Fibroblast of pulmonary artery (primary cell): ENCODE data around the gene SCMH1.

Source experiments
- DNase-seq: peaks from one replicate; pipeline ENCODE4 v3.0.0-alpha.2; 2010; ENCODE audit warnings: low read depth
- H3K4me3 ChIP-seq: replicated peaks from 2 replicates; pipeline ENCODE4 v1.5.1; 2011; ENCODE audit warnings: low read depth, mild to moderate bottlenecking, control low read depth, low read length, moderate library complexity
- TF ChIP-seq, protein P1 (sequence below): IDR thresholded peaks from 2 replicates; pipeline ENCODE4 v1.5.1; 2011; ENCODE audit warnings: mild to moderate bottlenecking, control low read depth, low read length, inconsistent platforms; ENCODE audit errors: missing control alignments

Gene SCMH1

DNA sequence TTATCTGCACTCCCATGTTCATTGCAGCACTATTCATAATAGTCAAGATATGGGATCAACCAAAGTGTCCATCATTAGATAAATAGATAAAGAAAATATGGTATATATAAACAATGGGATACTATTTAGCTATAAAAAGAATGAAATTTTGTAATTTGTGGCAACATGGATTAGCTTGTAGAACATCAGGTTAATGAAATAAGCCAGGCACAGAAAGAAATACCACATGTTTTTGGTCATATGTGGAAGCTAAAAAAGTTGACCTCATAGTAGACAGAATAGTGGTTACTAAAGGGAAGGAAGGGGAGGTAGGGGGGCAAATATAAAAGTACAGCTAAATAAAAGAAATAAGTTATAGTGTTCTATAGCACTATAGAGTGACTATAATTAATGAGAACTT lies 68.5 kb downstream of the SCMH1 start:
- TF ChIP-seq, protein P1, sequence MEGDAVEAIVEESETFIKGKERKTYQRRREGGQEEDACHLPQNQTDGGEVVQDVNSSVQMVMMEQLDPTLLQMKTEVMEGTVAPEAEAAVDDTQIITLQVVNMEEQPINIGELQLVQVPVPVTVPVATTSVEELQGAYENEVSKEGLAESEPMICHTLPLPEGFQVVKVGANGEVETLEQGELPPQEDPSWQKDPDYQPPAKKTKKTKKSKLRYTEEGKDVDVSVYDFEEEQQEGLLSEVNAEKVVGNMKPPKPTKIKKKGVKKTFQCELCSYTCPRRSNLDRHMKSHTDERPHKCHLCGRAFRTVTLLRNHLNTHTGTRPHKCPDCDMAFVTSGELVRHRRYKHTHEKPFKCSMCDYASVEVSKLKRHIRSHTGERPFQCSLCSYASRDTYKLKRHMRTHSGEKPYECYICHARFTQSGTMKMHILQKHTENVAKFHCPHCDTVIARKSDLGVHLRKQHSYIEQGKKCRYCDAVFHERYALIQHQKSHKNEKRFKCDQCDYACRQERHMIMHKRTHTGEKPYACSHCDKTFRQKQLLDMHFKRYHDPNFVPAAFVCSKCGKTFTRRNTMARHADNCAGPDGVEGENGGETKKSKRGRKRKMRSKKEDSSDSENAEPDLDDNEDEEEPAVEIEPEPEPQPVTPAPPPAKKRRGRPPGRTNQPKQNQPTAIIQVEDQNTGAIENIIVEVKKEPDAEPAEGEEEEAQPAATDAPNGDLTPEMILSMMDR: no peak
- no peak for DNase-seq
- no peak overlapping the region for H3K4me3 ChIP-seq

DNA sequence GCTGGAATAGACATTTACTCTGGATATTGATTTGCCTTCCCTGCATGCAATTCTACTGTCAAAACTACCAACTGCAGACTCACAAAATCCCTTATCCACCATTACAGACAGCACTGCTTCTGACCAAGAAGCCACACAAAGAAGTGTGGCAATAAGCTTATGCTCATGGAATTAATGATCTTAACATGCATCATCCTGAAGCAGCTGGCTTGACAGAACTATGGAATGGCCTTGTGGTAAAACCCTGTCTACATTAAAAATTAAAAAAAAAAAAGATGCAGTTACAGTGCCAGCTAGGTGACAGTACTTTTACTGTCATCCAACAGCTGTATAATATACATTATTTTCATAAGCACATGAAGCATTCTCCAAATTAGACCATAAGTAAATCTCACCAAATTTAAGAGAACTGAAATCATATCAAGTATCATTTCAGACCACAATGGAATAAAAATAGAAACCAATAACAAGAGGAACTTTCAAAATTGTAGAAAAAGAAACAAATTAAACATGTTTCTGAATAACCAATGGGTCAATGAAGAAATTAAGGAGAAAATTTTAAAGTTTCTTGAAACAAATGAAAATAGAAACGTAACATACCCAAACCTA lies 70.7 kb downstream of the SCMH1 start:
- no peak overlapping the region for H3K4me3 ChIP-seq
- no peak for DNase-seq
- TF ChIP-seq, protein P1: no peak

DNA sequence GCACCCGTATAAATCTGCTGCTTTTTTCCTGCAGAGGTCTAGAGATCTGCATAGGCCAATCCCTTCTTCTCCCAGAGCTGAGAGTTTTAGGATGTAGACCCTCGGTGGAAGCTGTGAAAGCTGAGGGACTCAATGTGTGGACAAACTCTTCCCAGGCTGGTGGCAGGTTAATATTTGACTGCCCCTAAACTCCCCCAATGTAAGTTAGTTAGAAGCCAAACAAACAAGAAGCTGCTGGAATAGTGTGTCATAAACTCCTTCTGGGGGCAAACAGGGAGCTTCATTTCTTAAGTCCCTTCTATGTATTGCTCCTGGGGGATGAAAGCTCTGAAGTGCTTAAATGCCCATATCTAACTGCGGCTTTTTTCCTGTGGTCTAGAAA lies 72.3 kb downstream of the SCMH1 start:
- DNase-seq: no peak
- H3K4me3 ChIP-seq: no peak overlapping the region
- TF ChIP-seq, protein P1: no peak

DNA sequence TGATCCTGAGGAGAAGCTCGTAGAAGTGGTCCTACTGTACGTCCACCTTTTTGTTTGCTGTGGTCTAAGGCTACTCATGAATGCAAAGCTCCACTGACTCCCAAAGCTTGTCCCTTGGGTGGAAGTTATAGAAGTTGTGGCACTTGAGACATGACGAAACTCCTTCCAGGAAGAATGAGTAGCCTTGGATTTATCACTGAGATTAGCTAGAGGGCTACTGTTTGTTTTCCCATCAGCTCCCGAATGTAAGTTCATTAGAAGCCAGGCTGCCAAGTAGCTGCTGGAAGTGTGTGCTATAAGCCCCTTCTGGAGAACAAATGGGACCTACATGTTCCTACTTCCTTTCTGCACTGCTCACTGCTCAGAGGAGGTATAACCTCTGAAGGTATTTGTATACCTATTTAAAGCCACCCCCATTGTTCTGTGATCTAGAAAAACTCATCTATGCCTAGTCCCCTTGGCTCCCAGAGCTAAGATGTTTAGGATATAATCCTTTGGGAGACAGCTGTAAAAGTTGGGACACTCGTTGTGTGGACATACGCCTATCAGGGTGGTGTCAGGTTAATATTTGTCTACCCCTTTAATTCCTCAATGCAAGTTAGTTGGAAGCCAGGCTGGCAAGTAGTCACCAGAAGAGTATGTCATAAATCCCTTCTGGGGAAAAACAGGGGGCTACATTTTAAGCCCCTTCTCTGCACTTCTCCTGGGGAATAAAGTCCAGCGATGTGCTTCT lies 72.9 kb downstream of the SCMH1 start:
- DNase-seq: no peak
- H3K4me3 ChIP-seq: no peak overlapping the region
- TF ChIP-seq, protein P1: no peak

DNA sequence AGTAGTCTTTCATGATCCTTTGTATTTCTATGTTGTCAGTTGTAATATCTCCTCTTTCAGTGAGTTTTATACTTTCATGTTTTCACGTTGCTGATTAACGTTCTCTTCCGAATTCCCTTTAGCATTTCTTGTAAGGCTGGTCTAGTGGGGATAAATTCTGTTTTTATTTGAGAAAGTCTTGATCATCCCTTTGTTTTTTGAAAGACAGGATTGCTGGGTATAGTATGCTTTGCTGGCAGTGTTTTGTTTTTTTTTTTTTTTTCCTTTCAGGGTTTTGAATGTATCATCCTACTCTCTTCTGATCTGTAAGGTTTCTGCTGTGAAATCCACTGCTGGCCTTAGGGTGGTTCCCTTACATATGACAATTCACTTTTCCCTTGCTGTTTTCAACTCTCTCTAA lies 74.4 kb downstream of the SCMH1 start:
- DNase-seq: no peak
- TF ChIP-seq, protein P1: no peak
- no peak overlapping the region for H3K4me3 ChIP-seq

DNA sequence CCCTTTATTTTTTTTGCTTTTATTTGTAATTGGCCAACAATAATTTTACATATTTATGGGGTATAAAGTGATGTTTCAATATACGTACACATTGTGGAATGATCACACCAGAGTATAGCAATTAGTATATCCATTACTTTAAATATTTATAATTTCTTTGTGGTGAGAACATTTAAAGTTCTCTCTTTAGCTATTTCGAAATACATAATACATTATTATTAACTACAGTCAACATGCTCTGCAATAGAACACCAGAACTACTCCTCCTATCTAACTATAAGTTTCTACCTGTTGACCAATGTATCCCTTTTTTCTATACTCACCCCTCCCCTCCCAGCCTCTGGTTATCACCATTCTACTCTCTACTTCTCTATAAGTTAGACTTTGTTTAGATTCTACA lies 77.4 kb downstream of the SCMH1 start:
- H3K4me3 ChIP-seq: no peak overlapping the region
- TF ChIP-seq, protein P1: no peak
- no peak for DNase-seq

DNA sequence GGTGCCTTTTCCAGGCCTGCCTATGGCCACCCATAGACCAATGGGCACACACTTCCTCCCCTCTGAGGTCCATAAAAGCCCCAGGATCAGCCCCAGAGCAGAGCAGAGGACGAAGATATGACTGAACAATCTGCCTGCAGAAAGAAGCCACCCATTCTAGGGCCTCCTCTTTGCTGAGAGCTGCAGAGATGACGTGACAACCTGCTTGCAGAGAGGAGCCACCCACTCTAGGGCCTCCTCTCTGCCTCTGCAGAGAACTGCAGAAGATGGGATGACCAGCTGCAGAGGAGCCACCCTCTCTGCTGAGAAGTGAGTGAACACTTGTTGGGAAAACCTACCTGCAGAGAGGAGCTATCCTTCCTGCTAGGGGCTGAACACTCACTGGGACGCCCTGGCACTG lies 79.7 kb downstream of the SCMH1 start:
- DNase-seq: no peak
- no peak overlapping the region for H3K4me3 ChIP-seq
- TF ChIP-seq, protein P1: no peak
